ENCODE results near the gene GGNBP2.
A peak's percentile ranks its signal among the peaks of the same experiment; 100 is the strongest.
"Not testable (repeated sequence)": the region's sequence is repeated elsewhere in the genome, so short reads cannot be mapped to it uniquely, and the experiment has no call there.

GGNBP2 gene

DNA sequence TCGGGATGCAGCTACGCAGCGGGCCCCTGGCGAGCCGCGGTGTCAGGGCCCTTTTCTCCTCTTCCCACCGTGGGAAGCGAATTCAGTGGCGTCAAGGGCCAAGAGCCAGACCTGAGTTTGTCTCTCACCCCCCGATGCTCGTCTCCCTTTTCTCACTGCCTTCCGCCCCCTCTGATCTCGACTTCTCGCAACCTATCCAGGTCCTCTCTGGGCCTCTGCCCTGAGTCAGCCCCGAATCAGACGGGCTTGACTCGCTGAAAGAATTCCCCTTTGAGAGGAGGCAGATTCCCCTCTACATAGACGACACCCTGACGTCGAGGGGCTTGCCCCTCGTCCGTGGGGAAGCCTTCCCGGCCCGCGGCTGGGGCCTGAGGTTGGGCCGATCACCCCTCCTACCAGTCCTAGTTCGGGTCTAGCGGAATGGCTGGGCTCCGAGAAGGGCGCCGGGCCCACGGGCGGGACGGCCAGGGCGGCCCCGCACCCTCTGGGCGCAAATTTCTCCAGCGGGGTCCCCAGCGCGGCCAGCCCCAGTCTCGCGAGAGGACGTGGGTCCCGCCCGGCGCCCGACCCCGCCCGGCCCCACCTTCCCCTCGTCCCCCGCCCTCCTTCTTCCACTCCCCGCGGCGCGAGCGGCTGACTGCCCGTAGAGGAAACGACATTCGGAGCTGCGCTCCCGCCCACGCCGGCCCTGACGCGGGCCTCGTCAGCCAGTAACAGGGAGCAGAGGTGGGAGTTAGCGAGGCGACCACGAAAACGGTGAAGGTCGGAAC, at the start of gene GGNBP2:
TSS of gene GGNBP2 (plus strand) at position 613 of the 770 bp plus-strand sequence. CDS start 806 bp downstream, outside the sequence.
- DNase-seq (ENCODE audit: low spot score): peak; percentile 88

GRCh38 chr17:36495076-36495578, 49.6 kb upstream of the GGNBP2 start:
- DNase-seq (ENCODE audit: low spot score): no peak

GRCh38 chr17:36496018-36496789, 48.5 kb upstream of the GGNBP2 start:
- peak; percentile 80 for DNase-seq (ENCODE audit: low spot score)

GRCh38 chr17:36498155-36498554, 46.6 kb upstream of the GGNBP2 start:
- no peak for DNase-seq (ENCODE audit: low spot score)

DNA sequence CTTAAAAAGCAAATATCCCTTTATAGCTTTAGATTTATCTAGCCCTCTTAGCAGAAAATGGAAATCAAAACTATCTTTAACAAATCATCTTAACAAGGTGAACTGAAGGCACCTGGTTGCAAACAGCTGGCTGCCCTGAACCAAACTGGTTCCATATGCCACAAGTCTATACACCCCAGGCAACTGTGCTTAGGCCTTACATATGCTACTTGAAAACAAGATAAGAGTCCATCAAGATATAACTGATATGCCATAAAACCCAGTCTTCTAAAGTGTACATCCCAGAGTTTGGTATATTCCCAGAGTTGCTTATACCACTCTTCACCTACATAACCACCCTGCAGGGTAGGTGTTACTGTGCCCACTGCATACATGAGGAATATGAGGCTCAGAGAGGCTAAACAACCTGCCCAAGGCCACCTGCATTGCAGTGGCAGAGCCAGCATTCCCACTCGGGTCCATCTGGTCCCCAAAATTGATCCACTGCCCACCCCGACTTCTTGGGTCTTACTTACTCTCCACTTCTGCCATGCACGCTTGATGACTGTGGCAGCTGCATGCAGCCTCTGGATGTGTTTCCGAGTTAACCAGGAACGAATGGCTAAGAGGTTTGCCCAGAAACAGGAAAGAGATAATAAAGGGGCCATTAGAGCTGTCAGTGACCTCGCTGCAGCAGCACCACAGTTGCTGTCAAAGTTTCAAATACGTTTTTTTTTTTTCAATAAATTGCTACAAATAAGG, 46.0 kb upstream of the GGNBP2 start:
- no peak for DNase-seq (ENCODE audit: low spot score)

- DNase-seq (ENCODE audit: low spot score): no peak
Observed at GRCh38 chr17:36500745-36501225, 43.9 kb upstream of the GGNBP2 start.

GRCh38 chr17:36501351-36501750, 43.4 kb upstream of the GGNBP2 start:
- DNase-seq (ENCODE audit: low spot score): no peak

- DNase-seq (ENCODE audit: low spot score): no peak
Observed at GRCh38 chr17:36501963-36502362, 42.8 kb upstream of the GGNBP2 start.

GRCh38 chr17:36503456-36504155, 41.1 kb upstream of the GGNBP2 start:
- DNase-seq (ENCODE audit: low spot score): no peak

GRCh38 chr17:36504156-36504545, 40.6 kb upstream of the GGNBP2 start:
- DNase-seq (ENCODE audit: low spot score): no peak

- DNase-seq (ENCODE audit: low spot score): no peak
Observed at GRCh38 chr17:36505171-36505570, 39.5 kb upstream of the GGNBP2 start.

DNA sequence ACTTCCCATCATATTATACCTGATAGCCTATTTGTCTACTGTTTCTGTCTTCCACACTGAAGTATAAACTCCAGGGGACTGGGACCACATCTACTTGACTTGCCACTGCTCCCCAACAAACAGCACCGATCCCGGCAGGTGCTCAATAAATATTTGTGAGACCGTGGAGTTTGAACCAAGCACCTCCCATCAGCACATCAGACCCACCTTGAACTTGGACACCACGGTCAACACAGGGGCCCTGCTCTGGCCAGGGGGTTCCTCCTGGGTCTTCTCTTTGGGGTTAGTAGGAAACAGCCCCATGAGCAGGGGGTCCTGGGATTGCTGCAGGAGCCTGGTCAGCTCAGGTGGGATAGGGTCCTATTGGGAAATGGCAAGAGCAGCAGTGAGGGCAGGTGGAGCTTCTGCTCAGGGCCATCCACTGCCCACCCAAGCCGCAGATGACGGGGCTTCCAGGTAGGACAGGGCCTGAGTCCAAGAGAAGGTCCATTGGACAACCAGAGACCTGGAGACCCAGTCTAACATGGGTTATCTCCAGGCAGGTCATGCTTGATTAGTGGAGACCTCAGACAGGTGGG, 38.4 kb upstream of the GGNBP2 start:
- DNase-seq (ENCODE audit: low spot score): no peak

GRCh38 chr17:36506831-36507230, 37.9 kb upstream of the GGNBP2 start:
- DNase-seq (ENCODE audit: low spot score): no peak

DNA sequence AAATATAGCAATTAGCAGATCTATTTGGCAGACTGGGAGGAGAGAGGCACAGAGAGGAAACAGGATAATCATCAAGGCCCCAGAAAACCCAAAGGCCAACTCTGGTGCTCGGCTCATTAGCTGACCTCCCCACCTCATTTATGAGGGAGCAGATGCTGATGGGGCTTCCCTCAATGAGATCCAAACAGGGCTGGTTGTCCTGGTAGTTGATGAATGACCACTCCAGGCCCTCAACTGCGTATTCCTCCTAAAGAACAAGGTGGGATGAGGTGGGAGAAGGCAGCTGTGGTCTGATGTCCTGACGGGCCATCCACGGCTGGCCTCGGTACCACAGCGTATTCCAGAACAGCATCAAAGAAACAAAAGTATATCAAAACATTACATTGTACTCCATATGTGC, 37.5 kb upstream of the GGNBP2 start:
- no peak for DNase-seq (ENCODE audit: low spot score)

- not testable (repeated sequence) for DNase-seq (ENCODE audit: low spot score)
Observed at GRCh38 chr17:36508439-36508838, 36.3 kb upstream of the GGNBP2 start.

DNA sequence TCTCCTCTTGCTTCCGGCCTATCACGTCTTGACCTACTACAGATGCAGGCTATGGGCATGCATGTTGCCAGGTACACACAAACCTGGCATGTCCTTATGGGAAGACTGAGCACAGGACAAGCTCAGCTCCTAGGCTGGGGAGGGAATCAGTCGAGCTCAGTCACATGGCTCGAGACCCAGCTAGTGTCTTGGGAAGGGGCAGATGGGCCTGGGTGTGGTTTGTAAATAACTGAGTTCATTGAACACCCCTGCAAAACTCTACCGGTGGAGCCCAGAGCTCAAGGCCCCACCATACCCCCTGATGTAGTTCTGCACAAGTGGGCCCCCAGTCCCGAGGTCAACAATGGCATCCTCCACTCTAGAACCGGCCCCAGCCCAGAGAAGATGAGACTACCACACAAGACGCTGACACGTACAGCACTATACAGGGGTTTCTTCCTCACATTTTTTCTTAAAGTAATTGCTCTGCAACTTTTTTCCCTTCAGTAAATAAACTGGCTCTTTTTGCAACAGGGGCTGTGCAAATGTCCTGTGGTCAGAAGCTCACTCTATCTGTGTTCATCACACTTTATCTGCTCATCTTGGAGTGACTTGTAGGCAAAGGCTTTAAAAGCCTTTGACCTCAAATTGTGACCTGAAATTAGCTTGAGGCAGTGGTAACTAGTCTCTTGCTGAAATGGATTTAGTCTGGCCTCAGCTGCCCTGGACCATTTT, 35.3 kb upstream of the GGNBP2 start:
- DNase-seq (ENCODE audit: low spot score): no peak

GRCh38 chr17:36510636-36511035, 34.1 kb upstream of the GGNBP2 start:
- DNase-seq (ENCODE audit: low spot score): no peak

DNA sequence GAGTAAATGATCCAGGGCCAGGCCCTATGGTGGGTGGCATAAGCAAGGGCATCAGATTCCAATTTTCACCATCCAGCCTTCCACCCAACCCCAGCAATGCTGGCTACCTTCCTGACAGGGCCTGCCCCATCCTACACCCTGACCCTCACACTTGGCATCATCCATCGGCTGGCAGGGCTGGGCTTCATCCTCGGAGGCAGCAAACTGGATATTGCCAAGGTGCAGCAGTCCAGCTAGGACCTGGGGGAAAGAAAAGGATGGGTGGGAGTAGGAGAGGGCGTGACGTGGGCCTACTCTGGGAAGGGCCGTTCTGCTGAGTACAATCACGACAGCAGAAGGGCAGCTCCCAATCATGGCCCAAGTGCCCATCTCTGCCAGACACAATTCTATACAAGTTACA, 33.5 kb upstream of the GGNBP2 start:
- no peak for DNase-seq (ENCODE audit: low spot score)

DNA sequence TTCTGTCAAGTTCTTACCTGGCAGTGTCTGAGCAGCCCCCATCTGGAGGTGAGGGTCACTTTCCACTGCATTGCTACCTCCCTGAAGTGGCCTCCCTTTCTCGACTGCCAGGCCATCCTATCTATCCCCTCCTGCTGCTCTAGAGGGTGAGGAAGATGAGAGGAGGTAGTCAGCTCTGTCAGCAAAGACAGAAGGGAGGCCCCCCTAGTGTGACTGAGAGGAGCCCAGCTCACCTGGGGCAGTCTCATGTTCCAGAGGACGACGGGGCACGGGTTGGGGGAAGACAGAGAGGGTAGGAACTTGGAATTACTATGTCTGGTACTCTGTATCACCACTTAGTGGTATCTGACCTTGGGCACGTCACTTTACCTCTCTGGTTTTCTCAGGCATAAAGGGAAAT, 32.1 kb upstream of the GGNBP2 start:
- no peak for DNase-seq (ENCODE audit: low spot score)

DNA sequence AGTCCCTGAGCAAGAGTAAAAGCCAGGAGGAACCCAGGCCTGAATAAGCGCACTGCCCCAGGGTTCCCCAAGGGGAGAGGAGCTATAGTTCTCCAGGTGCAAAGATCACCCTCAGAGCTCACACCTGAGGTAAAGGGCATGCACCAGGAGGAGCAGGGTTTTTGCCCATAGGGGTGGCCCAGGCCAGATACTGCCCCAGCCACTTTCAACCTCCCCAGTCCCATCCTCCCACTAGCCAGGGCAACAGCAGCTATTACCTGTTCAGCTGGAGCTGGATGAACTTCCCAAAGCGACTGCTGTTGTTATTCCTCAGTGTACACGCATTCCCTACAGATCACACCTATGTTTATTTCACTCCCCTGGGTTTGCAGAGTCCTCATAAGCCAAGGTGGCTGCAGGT, 29.9 kb upstream of the GGNBP2 start:
- DNase-seq (ENCODE audit: low spot score): no peak

GRCh38 chr17:36515837-36516236, 28.9 kb upstream of the GGNBP2 start:
- DNase-seq (ENCODE audit: low spot score): no peak
